RWPE1 (cell line): ENCODE measurements around the gene ANXA11.
A peak's percentile ranks its signal among the peaks of the same experiment; 100 is the strongest.
"Not testable (repeated sequence)": the region's sequence is repeated elsewhere in the genome, so short reads cannot be mapped to it uniquely, and the experiment has no call there.

Source experiments
- CTCF ChIA-PET: fragments of 350-600 bp; sonication (Branson Sonifier 250); formaldehyde crosslinking; extraction: SDS; loops from one replicate; lab custom pipeline; 2021; lab: Yijun Ruan, JAX
- POLR2A ChIA-PET: fragments of 400-600 bp; formaldehyde crosslinking; extraction: SDS; loops from one replicate; lab custom pipeline; 2020; ENCODE audit warnings: antibody characterized with exemption; ENCODE audit not compliant: low non-redundant PET; lab: Yijun Ruan, JAX
- DNase-seq: peaks from one replicate; pipeline ENCODE4 v3.0.0; 2012; ENCODE audit warnings: low spot score
- H3K27ac ChIP-seq: fragments of 450-650 bp; 2 replicates; pipeline ENCODE4 v1.5.1; 2017
- TF ChIP-seq, protein P1 (sequence below): fragments of 450-650 bp; conservative IDR thresholded peaks from 2 replicates; pipeline ENCODE4 v1.5.1; 2017; ENCODE audit warnings: low read depth, mild to moderate bottlenecking

Gene ANXA11

DNA sequence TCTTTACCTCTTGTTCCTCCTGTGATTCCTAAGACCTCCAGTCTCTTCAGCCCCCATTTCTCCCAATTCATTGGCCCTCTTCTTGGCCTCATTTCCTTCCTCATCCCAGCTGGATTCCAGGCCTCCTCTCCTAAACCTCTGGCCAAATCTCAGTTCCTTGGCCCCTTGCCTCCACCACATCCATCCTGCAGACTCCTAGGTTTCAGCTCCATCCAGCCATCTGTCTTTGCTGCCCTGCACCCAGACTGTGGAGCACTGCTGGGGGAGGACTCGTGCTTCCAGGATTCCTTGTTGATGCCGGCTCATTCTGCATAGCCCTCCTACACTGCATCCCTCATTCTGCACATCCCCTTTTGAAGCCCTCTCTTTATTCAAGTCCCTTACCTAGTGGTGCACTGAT, 66.1 kb downstream of the ANXA11 start:
- TF ChIP-seq, protein P1, sequence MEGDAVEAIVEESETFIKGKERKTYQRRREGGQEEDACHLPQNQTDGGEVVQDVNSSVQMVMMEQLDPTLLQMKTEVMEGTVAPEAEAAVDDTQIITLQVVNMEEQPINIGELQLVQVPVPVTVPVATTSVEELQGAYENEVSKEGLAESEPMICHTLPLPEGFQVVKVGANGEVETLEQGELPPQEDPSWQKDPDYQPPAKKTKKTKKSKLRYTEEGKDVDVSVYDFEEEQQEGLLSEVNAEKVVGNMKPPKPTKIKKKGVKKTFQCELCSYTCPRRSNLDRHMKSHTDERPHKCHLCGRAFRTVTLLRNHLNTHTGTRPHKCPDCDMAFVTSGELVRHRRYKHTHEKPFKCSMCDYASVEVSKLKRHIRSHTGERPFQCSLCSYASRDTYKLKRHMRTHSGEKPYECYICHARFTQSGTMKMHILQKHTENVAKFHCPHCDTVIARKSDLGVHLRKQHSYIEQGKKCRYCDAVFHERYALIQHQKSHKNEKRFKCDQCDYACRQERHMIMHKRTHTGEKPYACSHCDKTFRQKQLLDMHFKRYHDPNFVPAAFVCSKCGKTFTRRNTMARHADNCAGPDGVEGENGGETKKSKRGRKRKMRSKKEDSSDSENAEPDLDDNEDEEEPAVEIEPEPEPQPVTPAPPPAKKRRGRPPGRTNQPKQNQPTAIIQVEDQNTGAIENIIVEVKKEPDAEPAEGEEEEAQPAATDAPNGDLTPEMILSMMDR, result no peak
- DNase-seq, result no peak
- POLR2A ChIA-PET, result no interaction called here
- CTCF ChIA-PET, result no interaction called here
- no peak overlapping the region for H3K27ac ChIP-seq

DNA sequence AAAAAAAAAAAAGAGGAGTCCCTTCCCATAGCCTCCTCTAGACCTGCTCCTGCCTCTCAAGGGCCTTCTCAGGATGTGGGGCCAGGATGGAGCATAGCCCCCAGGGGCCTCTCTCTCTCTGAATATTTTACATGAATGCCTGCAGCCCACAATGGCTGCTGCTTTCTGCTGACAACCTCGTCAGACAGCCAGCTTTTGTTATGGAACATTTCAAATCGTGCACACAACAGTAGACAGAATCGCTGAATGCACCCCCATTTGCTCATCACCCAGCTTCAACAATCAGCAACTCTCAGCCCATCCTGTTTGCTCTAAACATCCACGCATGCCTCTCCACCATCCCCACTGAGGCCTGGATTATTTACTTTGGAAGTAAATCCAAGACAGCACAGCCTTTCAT, 67.4 kb downstream of the ANXA11 start:
- H3K27ac ChIP-seq, result no peak overlapping the region
- DNase-seq, result no peak
- TF ChIP-seq, protein P1, result no peak
- POLR2A ChIA-PET, result no interaction called here
- CTCF ChIA-PET, result interaction anchor here (0.6 to 0.9 kb wide), 3 partner anchors 79 to 240 kb away, joined by 3 to 4 read pairs (median 4); no protein-coding TSS in a partner anchor

DNA sequence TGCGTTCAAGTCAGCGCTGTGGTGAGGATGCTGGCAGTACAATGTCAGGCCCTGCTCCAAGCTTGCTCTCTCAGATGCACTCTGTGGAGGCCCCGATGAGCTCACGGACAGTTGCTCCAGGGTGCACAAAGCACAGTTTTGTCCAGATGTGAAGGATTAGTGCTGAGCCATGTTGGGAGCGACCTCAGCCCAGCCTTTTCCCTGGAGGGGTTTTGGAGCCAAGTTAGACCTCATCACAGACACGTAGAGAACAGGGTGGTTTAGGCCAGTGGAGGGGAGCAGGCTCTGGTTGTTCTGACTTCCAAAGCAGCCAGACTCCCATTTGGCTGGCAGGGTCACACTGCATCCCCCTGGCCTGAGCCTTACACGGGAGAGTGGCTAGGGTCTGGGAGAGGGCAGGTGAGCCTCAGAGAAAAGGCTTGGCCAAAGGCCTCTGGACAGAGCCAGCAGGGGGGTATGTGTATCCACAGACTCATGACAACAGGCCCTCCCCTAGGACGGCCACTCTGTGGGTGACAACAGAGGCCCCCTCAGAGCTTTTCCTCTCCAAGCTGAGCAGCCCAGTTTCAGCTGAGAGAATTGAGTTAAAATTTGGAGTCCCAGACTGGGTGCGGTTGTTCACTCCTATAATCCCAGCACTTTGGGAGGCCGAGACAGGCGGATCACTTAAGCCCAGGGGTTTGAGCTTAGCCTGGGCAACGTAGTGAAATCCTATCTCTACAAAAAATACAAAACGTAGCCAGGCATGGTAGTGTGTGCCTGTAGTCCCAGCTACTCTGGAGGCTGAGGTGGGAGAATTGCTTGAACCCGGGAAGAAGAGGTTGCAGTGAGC, 68.1 kb downstream of the ANXA11 start:
- ChIA-PET POLR2A (no interaction called here), CTCF (interaction anchor here (0.6 to 0.9 kb wide), 3 partner anchors 78 to 241 kb away, joined by 3 to 4 read pairs (median 4); no protein-coding TSS in a partner anchor)
- TF ChIP-seq, protein P1, result no peak
- DNase-seq, result no peak
- H3K27ac ChIP-seq, result peak overlapping the region; percentile 58

DNA sequence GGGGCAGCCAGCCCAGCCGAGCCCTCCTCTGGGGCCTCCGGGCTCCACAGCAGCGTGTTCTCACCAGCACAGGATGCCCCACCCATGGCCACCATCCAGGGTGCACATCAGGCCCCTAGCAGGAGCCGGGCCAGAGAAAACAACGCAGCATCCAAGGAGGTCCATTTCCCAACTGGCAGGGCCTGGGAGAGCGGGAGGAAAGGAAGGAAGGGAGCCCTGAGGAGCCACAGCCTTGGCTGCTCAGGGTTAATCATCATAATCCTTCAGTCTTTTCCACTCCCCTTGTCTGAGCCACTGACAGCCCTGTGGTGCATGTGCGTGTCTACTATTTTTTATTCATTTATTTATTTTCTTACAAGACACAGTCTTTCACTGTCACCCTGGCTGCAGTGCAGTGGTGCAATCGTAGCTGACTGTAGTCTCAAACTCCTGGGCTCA, 69.2 kb downstream of the ANXA11 start:
- no peak for DNase-seq
- CTCF ChIA-PET, result no interaction called here
- TF ChIP-seq, protein P1, result no peak
- POLR2A ChIA-PET, result no interaction called here
- H3K27ac ChIP-seq, result peak overlapping the region; percentile 58

DNA sequence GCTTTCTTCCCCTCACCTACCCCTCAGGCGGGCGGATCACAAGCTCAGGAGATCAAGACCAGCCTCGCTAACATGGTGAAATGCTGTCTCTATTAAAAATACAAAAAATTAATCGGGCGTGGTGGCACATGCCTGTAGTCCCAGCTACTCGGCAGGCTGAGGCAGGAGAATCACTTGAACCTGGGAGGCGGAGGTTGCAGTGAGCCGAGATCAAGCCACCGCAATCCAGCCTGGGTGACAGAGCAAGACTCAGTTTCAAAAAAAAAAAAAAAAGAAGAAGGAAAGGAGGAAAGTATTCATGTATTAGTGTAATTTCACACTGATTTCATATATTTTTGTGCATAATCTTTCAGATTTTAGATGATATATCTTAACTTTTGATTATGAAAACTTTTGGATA, 71.7 kb downstream of the ANXA11 start:
- H3K27ac ChIP-seq, POLR2A ChIA-PET, DNase-seq: not testable (repeated sequence)
- CTCF ChIA-PET, result interaction anchor here (0.6 to 2.1 kb wide), 3 partner anchors 75 to 280 kb away, joined by 4 to 9 read pairs (median 6); no protein-coding TSS in a partner anchor

DNA sequence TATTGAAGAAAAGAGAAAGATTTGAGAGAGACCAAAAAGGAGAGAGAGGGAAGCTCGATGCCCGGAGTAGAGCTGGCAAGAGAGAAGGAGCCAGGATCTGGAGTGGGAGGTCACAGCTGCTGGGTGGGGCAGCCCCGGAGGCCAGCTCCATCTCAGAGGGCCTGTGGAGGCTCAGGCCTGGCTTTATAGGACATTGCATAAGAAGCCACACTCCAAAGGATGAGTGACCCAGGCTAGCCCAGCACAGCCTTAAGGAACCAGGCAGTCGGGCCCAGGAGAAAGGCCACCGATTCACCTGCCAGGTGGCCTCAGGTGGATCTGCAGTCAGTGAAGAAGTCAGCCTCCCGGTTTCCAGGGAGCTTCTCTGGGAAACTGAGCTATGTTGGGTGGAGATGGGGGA, 72.1 kb downstream of the ANXA11 start:
- CTCF ChIA-PET, result interaction anchor here (0.6 to 2.1 kb wide), 3 partner anchors 74 to 281 kb away, joined by 4 to 9 read pairs (median 6); no protein-coding TSS in a partner anchor
- POLR2A ChIA-PET, result no interaction called here
- DNase-seq, result no peak
- no peak overlapping the region for H3K27ac ChIP-seq
- TF ChIP-seq, protein P1, result no peak
